Dendritic cell treated with granulocyte-macrophage colony-stimulating factor and Interleukin-4, amounts not matched to agents 40 ng/mL and 50 ng/mL, for 4 days (primary cell): ENCODE measurements around the gene GRP.
"Not testable (repeated sequence)": the region's sequence is repeated elsewhere in the genome, so short reads cannot be mapped to it uniquely, and the experiment has no call there.

Experiments
- H3K27ac Mint-ChIP-seq: one replicate; pipeline ENCODE4 v1.8.0; 2022; ENCODE audit warnings: mild to moderate bottlenecking, mixed read lengths
- H3K27me3 Mint-ChIP-seq: one replicate; pipeline ENCODE4 v1.8.0; 2022; ENCODE audit warnings: mild to moderate bottlenecking, mixed read lengths
- H3K36me3 Mint-ChIP-seq: one replicate; pipeline ENCODE4 v1.8.0; 2022; ENCODE audit warnings: low read depth, mixed read lengths
- H3K4me1 Mint-ChIP-seq: one replicate; pipeline ENCODE4 v1.8.0; 2022; ENCODE audit warnings: low read depth, mixed read lengths
- H3K4me3 Mint-ChIP-seq: one replicate; pipeline ENCODE4 v1.8.0; 2022; ENCODE audit warnings: mild to moderate bottlenecking, moderate library complexity, mixed read lengths
- H3K9me3 Mint-ChIP-seq: one replicate; pipeline ENCODE4 v1.8.0; 2022; ENCODE audit warnings: mixed read lengths
- intact Hi-C: fragments of 100-400 bp; cut with micrococcal nuclease; formaldehyde crosslinking; loops from one replicate; pipeline ENCODE4 v1.15.0; 2022

The GRP gene

GRCh38 chr18:59238385-59238784, 18.4 kb downstream of the GRP start:
- no peak overlapping the region for H3K27ac Mint-ChIP-seq
- peaks cover 3% of the 10 kb centered on the region for H3K27me3 Mint-ChIP-seq
- intact Hi-C loops = no loop called here
- H3K4me1 Mint-ChIP-seq = no peaks in the 10 kb centered on the region
- H3K9me3 Mint-ChIP-seq = no peaks in the 10 kb centered on the region
- no peaks in the 10 kb centered on the region for H3K36me3 Mint-ChIP-seq
- H3K4me3 Mint-ChIP-seq = no peak overlapping the region

- Mint-ChIP-seq H3K4me1 (no peaks in the 10 kb centered on the region), H3K27ac (no peak overlapping the region), H3K36me3 (no peaks in the 10 kb centered on the region), H3K27me3 (peaks cover 5% of the 10 kb centered on the region), H3K4me3 (no peak overlapping the region), H3K9me3 (no peaks in the 10 kb centered on the region)
- intact Hi-C loops = no loop called here
These were observed 19.7 kb downstream of the GRP start for GRCh38 chr18:59239642-59240041.

- Mint-ChIP-seq H3K27ac (no peak overlapping the region), H3K36me3 (no peaks in the 10 kb centered on the region), H3K4me1 (no peaks in the 10 kb centered on the region), H3K9me3 (no peaks in the 10 kb centered on the region), H3K27me3 (peaks cover 14% of the 10 kb centered on the region), H3K4me3 (no peak overlapping the region)
- intact Hi-C loops = no loop called here
These were observed 22.9 kb downstream of the GRP start for GRCh38 chr18:59242906-59243305.

GRCh38 chr18:59246796-59247195, 26.8 kb downstream of the GRP start:
- Mint-ChIP-seq H3K4me3 (no peak overlapping the region), H3K4me1 (no peaks in the 10 kb centered on the region), H3K27ac (no peak overlapping the region), H3K9me3 (no peaks in the 10 kb centered on the region), H3K36me3 (no peaks in the 10 kb centered on the region), H3K27me3 (peaks cover 26% of the 10 kb centered on the region)
- intact Hi-C loops = no loop called here

- no peaks in the 10 kb centered on the region for H3K4me1 Mint-ChIP-seq
- intact Hi-C loops = loop anchor here (2.0 kb wide), 1 partner anchor 154 kb away; no protein-coding TSS in a partner anchor
- no peak overlapping the region for H3K27ac Mint-ChIP-seq
- no peaks in the 10 kb centered on the region for H3K9me3 Mint-ChIP-seq
- peaks cover 29% of the 10 kb centered on the region for H3K27me3 Mint-ChIP-seq
- no peak overlapping the region for H3K4me3 Mint-ChIP-seq
- no peaks in the 10 kb centered on the region for H3K36me3 Mint-ChIP-seq
These were observed 29.3 kb downstream of the GRP start for GRCh38 chr18:59249199-59249774.

- H3K4me3 Mint-ChIP-seq, H3K9me3 Mint-ChIP-seq: not testable (repeated sequence)
These were observed 35.5 kb downstream of the GRP start for GRCh38 chr18:59255491-59255890.

GRCh38 chr18:59261842-59262241, 41.9 kb downstream of the GRP start:
- H3K9me3 Mint-ChIP-seq, intact Hi-C loops, H3K4me1 Mint-ChIP-seq, H3K36me3 Mint-ChIP-seq, H3K27ac Mint-ChIP-seq, H3K4me3 Mint-ChIP-seq: not testable (repeated sequence)
- H3K27me3 Mint-ChIP-seq = peaks cover 64% of the 10 kb centered on the region

More at GRCh38 chr18:59255491-59255890, 35.5 kb downstream of the GRP start:
- H3K4me1 Mint-ChIP-seq, intact Hi-C loops, H3K36me3 Mint-ChIP-seq, H3K27ac Mint-ChIP-seq: not testable (repeated sequence)
- peaks cover 21% of the 10 kb centered on the region for H3K27me3 Mint-ChIP-seq

GRCh38 chr18:59262243-59262642, 42.3 kb downstream of the GRP start:
- H3K9me3 Mint-ChIP-seq, intact Hi-C loops, H3K4me1 Mint-ChIP-seq, H3K4me3 Mint-ChIP-seq, H3K27ac Mint-ChIP-seq, H3K36me3 Mint-ChIP-seq: not testable (repeated sequence)
- H3K27me3 Mint-ChIP-seq = peaks cover 68% of the 10 kb centered on the region

GRCh38 chr18:59263661-59264060, 43.7 kb downstream of the GRP start:
- H3K4me1 Mint-ChIP-seq = peaks cover 14% of the 10 kb centered on the region
- H3K36me3 Mint-ChIP-seq = no peaks in the 10 kb centered on the region
- H3K27ac Mint-ChIP-seq = no peak overlapping the region
- H3K27me3 Mint-ChIP-seq = peaks cover 79% of the 10 kb centered on the region
- intact Hi-C loops = no loop called here
- H3K4me3 Mint-ChIP-seq = no peak overlapping the region
- no peaks in the 10 kb centered on the region for H3K9me3 Mint-ChIP-seq

GRCh38 chr18:59264121-59264571, 44.2 kb downstream of the GRP start:
- H3K4me3 Mint-ChIP-seq = no peak overlapping the region
- H3K9me3 Mint-ChIP-seq = no peaks in the 10 kb centered on the region
- H3K27me3 Mint-ChIP-seq = peaks cover 80% of the 10 kb centered on the region
- intact Hi-C loops = no loop called here
- no peaks in the 10 kb centered on the region for H3K36me3 Mint-ChIP-seq
- H3K27ac Mint-ChIP-seq = no peak overlapping the region
- peaks cover 17% of the 10 kb centered on the region for H3K4me1 Mint-ChIP-seq

GRCh38 chr18:59264651-59265245, 44.8 kb downstream of the GRP start:
- intact Hi-C loops = no loop called here
- no peaks in the 10 kb centered on the region for H3K36me3 Mint-ChIP-seq

GRCh38 chr18:59265246-59265973, 45.5 kb downstream of the GRP start:
- Mint-ChIP-seq H3K4me3 (peak overlapping the region; percentile 69), H3K27ac (no peak overlapping the region), H3K27me3 (peaks cover 81% of the 10 kb centered on the region), H3K9me3 (no peaks in the 10 kb centered on the region), H3K36me3 (no peaks in the 10 kb centered on the region), H3K4me1 (peaks cover 23% of the 10 kb centered on the region)
- intact Hi-C loops = no loop called here

More at GRCh38 chr18:59264651-59265245, 44.8 kb downstream of the GRP start:
- Mint-ChIP-seq H3K9me3 (no peaks in the 10 kb centered on the region), H3K4me1 (peaks cover 22% of the 10 kb centered on the region), H3K27ac (no peak overlapping the region), H3K27me3 (peaks cover 79% of the 10 kb centered on the region), H3K4me3 (peak overlapping the region; percentile 69)

- Mint-ChIP-seq H3K27me3 (peaks cover 84% of the 10 kb centered on the region), H3K4me1 (peaks cover 23% of the 10 kb centered on the region), H3K27ac (no peak overlapping the region), H3K4me3 (no peak overlapping the region), H3K9me3 (no peaks in the 10 kb centered on the region), H3K36me3 (no peaks in the 10 kb centered on the region)
- intact Hi-C loops = no loop called here
These were observed 46.0 kb downstream of the GRP start for GRCh38 chr18:59265974-59266369.

- H3K9me3 Mint-ChIP-seq = no peaks in the 10 kb centered on the region
- H3K4me1 Mint-ChIP-seq = peaks cover 23% of the 10 kb centered on the region
- no peak overlapping the region for H3K4me3 Mint-ChIP-seq
- no peak overlapping the region for H3K27ac Mint-ChIP-seq
- H3K36me3 Mint-ChIP-seq = no peaks in the 10 kb centered on the region
- intact Hi-C loops = no loop called here
- H3K27me3 Mint-ChIP-seq = peaks cover 88% of the 10 kb centered on the region
These were observed 46.5 kb downstream of the GRP start for GRCh38 chr18:59266459-59266858.
